Raji (cell line): ENCODE results near the gene HELZ2.

Experiments used
- POLR2A ChIP-seq: IDR thresholded peaks from 2 replicates; pipeline ENCODE4 v1.6.1; 2011; ENCODE audit warnings: low read depth, low read length, control low read depth; ENCODE audit not compliant: insufficient read depth

Gene HELZ2

GRCh38 chr20:63562461-63563224 is 11.4 kb downstream of the HELZ2 start:
- TF ChIP-seq POLR2A = no peak

DNA sequence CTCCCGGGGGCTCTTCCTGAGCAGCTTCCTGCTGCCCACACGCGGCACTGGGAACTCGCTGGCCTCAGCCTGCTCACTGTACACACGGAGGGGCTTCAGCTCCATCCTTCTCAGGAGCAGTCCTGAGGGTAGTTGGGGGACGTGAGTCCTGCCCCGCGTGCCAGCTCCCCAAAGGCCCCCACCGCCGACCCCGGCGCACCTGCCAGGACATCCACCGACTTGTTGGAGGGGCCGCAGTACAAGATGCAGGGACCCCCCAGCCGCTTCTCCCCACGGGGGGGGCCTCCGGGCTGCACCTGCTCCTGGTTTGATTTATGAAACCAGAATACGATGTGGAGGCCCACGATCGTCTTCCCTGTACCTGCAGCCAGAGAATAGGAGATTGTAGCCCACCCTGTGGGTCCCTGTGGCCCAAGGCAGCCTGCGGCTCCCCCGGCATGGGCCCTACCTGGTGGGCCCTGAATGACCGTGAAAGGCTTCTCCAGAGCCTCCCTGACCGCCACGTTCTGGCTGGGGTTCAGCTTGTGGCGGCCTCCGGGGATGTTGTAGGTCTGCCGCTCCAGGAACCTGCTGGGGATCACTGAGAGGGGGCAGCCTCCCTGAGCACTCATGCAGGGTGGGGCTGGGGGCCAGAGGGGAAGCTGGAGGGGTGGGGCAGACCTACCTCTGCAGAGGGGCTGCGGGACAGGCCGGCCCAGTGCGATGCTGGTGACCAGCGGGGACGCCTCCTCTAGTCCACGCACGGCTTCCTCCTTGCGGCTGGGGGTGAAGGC is 12.2 kb downstream of the HELZ2 start:
- no peak for TF ChIP-seq POLR2A

DNA sequence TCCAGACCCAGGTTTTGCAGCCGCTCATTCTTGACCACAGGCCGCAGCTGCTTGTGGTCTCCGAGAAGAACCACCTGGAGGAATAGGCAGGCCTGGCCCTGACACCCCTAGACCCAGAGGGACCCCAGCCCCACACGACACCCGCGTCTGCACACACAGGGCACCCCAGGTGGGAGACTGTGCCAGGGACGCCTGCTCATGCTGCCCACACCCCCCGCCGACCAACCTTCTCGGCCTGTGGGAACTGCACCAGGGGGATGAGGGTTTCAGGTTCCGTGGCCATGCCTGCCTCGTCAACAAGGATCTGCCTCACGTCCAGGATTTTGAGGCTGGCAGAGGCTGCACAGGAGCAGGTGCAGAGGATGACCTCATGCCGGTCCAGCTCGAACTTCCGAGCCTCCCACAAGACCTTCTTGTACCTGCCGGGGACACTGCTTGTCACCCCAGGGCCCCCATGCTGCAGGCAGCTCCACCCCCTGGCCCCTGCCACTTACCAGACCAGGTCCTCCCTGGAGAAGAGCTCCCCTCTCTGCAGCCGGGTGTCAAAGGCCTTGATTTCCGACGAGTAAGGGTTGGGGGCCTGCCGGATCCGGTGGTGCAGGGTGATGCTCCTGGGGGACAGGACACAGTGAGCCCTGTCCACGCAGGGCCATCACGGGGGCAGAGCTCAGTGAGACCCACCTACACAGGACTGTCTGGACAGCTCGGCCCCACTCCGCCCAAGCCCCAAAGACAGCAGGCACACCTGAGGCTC is 13.0 kb downstream of the HELZ2 start:
- no peak for TF ChIP-seq POLR2A

GRCh38 chr20:63560333-63560805 is 13.7 kb downstream of the HELZ2 start:
- no peak for TF ChIP-seq POLR2A

DNA sequence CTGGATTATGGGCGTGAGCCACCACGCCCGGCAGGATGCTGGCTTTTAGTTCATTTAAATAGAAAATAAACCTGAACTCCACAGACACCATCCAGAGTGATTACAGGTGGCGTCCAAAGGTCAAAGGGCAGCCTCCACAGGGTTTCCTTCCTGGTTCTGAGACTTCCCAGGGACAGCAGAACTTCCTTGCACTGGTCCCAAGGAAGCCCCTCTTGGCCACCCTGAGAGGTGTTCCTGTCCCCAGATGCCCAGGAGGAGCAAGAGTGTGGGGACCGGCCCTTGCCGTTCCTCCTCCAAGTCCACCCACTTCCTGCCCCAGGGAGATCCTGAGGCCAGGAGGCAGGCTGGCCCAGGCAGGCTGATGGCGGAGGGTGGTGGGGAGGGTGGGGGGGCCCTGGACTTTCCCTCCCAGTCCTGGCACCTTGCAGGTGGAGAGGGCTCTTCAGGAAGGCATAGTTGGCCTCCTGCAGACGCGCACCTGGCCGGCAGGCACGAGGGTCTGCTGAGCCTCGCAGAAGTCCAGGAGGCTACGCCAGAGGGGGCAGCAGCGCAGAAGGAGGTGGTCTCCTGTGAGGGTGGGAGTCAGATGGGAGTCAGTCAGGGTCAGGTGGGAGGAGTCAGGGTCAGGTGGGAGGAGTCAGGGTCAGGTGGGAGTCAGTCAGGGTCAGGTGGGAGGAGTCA is 15.1 kb downstream of the HELZ2 start:
- TF ChIP-seq POLR2A = no peak

GRCh38 chr20:63557481-63557891 is 16.6 kb downstream of the HELZ2 start:
- no peak for TF ChIP-seq POLR2A

DNA sequence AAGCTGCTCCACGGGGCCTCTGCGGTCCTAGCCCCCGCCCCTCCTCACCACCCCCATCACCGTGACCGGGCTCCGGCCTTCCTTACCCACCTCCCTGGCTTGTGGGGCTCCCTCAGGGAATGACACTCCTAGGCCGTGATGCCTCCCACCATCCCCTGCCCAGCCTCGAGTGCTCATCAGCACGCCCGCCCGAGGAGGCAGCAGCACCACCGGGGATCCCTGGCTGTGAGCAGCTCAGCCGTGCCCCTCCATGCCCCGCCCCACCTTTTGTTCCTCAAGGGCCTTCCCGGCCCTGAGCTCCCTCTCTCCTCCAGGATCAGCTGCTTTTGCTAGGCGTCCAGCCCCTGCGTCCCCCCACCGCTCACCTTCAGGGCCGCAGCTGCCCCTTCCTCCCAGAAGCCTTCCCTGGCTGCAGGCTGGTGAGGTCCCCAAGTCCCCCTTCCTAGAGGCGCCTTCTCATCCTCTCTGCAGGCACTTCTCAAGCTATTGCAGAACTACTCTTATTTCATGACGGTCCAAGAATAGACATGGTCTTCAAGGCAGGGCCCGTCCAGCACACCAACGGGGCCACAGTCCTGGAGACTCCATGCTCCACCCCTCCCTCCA is 17.1 kb downstream of the HELZ2 start:
- no peak for TF ChIP-seq POLR2A

- TF ChIP-seq POLR2A = no peak
These were observed 18.2 kb downstream of the HELZ2 start for GRCh38 chr20:63555661-63556381.

DNA sequence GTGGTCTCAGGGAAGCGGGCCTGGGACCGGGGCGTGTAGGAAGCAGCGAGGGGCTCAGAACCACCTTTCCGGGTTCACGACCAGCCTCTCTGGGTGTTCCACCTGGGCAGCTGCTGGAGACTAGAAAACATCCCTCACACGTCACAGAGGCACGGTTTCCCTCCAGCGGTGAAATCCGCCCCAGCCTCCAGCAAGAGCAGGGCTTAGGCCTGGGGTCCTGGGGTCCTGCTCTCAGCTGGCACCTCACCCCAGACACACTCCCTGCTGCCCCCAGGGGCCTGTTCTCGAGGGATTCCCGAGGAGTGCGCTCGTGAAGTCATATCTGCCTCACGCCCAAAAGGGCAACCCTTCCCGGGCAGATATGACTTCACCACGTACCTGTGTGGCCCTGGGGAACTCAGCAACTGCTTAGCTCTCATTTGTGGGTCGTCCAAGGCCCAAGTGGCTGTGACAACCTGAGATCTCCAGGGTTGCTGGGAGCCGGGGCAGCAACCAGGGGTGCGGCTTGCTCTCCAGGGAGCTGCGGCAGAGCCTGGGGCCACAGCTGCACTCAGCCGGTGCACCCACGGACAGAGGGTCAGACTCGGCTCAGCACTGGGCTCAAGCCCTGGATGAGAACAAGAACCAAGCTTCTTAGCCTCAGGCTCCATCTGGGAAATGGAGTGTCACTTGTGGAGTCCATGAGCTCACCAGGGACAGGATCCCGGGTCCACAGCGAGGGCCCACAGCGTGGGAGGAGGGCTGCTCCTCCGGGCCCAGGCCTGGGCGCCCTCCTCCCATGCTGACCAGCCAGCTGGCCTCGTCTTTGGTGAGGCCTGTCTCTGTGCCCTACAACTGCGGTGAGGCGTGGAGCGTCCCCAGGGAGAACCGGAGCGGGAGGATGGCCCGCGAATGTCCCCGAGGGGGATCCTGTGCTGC is 19.4 kb downstream of the HELZ2 start:
- no peak for TF ChIP-seq POLR2A

DNA sequence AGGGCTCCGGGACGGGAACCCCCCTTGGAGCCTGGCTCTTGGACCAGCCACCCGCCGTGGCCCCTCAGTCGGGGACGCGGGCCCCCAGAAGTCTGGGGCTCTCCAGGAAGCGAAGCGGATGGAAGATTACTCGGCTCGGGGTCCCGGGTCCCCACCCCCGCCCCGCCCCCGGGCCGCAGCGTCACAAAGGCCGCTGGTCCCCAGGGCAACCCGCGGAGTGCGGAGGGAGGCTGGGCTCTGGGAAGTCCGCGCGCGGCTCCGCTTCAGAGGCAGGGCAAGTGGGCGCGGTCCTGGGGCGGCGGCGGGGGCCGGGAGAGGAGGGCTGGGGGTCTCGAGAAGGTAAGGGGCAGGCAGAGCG is 20.1 kb downstream of the HELZ2 start, which contains the start of gene FNDC11:
Gene FNDC11 (plus strand): TSS at position 227 of the 358 bp plus-strand sequence. CDS start 1,505 bp downstream, outside the sequence.
- no peak for TF ChIP-seq POLR2A

DNA sequence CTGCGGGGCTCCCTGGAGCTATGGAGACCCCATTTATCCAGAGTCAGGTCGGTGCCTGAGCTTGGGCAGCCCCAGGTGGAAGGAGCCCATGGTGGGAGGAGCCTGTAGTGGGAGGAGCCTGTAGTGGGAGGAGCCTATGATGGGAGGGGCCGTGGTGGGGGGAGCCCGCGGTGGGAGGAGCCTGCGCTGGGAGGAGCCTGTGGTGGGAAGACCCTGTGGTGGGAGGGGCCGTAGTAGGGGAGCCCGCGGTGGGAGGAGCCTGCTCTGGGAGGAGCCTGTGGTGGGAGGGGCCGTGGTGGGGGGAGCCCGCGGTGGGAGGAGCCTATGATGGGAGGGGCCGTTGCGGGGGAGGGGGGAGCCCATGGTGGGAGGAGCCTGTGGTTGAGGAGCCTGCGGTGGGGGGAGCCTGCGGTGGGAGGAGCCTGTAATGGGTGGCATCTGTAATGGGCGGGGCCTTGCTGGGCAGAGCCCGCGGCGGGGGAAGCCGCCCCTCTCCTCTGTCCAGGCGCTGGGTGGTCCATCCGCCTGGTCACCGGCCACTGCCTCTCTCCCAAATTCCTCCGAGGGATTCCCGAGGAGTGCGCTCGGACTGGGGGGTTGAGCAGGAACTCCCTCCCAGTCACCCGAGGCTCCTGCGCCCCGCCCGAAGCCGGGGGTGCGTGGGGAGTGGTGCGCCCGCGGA is 20.6 kb downstream of the HELZ2 start:
- no peak for TF ChIP-seq POLR2A
